Tibial artery (tissue), 4 donors: ENCODE results near the gene SETD3.

Source experiments
- DNase-seq, 2 donors: peaks; one replicate each; pipeline ENCODE4 v3.0.0-alpha.2; 2019
- H3K27ac ChIP-seq, 2 donors: fragments of 200-600 bp; sonication (generic) in 1 of 2; 1 replicate in 1 of 2; 2 replicates in 1 of 2; pipeline ENCODE4 v1.5.1; 2018 to 2019; ENCODE audit warnings: mild to moderate bottlenecking in 1 of 2
- H3K27me3 ChIP-seq, 2 donors: fragments of 200-600 bp; sonication (generic) in 1 of 2; one replicate each; pipeline versions ENCODE4 v1.5.1 to v1.6.0; 2016 to 2019
- H3K36me3 ChIP-seq, 3 donors: fragments of 200-600 bp; sonication (generic) in 2 of 3; one replicate each; pipeline ENCODE4 v1.5.1; 2016 to 2019; ENCODE audit warnings: mild to moderate bottlenecking in 2 of 3
- H3K4me1 ChIP-seq, 4 donors: fragments of 200-600 bp; sonication (generic) in 2 of 4; 1 replicate in 3 of 4; 2 replicates in 1 of 4; pipeline ENCODE4 v1.5.1; 2016 to 2019
- H3K4me3 ChIP-seq, 2 donors: fragments of 200-600 bp; sonication (generic) in 1 of 2; 1 replicate in 1 of 2; 2 replicates in 1 of 2; pipeline ENCODE4 v1.5.1; 2018 to 2019; ENCODE audit warnings: mild to moderate bottlenecking in 2 of 2
- H3K9me3 ChIP-seq, 3 donors: fragments of 200-600 bp; sonication (generic) in 1 of 3; one replicate each; pipeline ENCODE4 v1.5.1; 2016 to 2019
- CTCF ChIP-seq, 2 experiments: fragments of 200-600 bp in 1 of 2; fragments of 450-650 bp in 1 of 2; IDR thresholded peaks; one replicate each; pipeline ENCODE4 v1.5.1; 2017 to 2019; ENCODE audit warnings: antibody characterized with exemption in 2 of 2, mild to moderate bottlenecking in 1 of 2, moderate library complexity in 1 of 2
- intact Hi-C: fragments of 100-400 bp; cut with DNase I; formaldehyde crosslinking; loops from one replicate; pipeline ENCODE4 v1.15.0; 2023; ENCODE audit warnings: low total_unique reads

Gene SETD3

GRCh38 chr14:99461411-99462085 lies 19.1 kb downstream of the SETD3 start:
- Histone ChIP-seq H3K4me1 (no peaks in the 10 kb centered on the region), H3K36me3 (peaks cover 30 to 76% (median 71%) of the 10 kb centered on the region in 3 donors), H3K9me3 (no peaks in the 10 kb centered on the region), H3K27ac (no peak overlapping the region), H3K4me3 (no peak overlapping the region), H3K27me3 (no peaks in the 10 kb centered on the region)
- DNase-seq = no peak
- intact Hi-C loops = no loop called here
- TF ChIP-seq CTCF (IDR thresholded peaks at IDR 0.05) = no peak

- no peak for TF ChIP-seq CTCF (IDR thresholded peaks at IDR 0.05)
- Histone ChIP-seq H3K4me1 (no peaks in the 10 kb centered on the region), H3K36me3 (peaks cover 30 to 83% (median 79%) of the 10 kb centered on the region in 3 donors), H3K27me3 (no peaks in the 10 kb centered on the region), H3K27ac (no peak overlapping the region), H3K9me3 (no peaks in the 10 kb centered on the region), H3K4me3 (no peak overlapping the region)
- DNase-seq = no peak
- intact Hi-C loops = no loop called here
These were observed 19.9 kb downstream of the SETD3 start for GRCh38 chr14:99460793-99461192.

GRCh38 chr14:99459481-99460100 lies 21.1 kb downstream of the SETD3 start:
- no peak for DNase-seq
- intact Hi-C loops = no loop called here
- Histone ChIP-seq H3K4me3 (no peak overlapping the region), H3K27me3 (no peaks in the 10 kb centered on the region), H3K4me1 (no peaks in the 10 kb centered on the region), H3K27ac (no peak overlapping the region), H3K9me3 (no peaks in the 10 kb centered on the region), H3K36me3 (peaks cover 21 to 85% (median 77%) of the 10 kb centered on the region in 3 donors)
- TF ChIP-seq CTCF (IDR thresholded peaks at IDR 0.05) = no peak

- DNase-seq = no peak
- no peaks in the 10 kb centered on the region for H3K9me3 ChIP-seq
- H3K27ac ChIP-seq = no peak overlapping the region
- H3K4me1 ChIP-seq = no peaks in the 10 kb centered on the region
- H3K4me3 ChIP-seq = no peak overlapping the region
- intact Hi-C loops = no loop called here
- no peaks in the 10 kb centered on the region for H3K27me3 ChIP-seq
- TF ChIP-seq CTCF (IDR thresholded peaks at IDR 0.05) = no peak
- peaks cover 13 to 77% (median 60%) of the 10 kb centered on the region in 3 donors for H3K36me3 ChIP-seq
These were observed 26.4 kb downstream of the SETD3 start for GRCh38 chr14:99454246-99454645.

- Histone ChIP-seq H3K27me3 (no peaks in the 10 kb centered on the region), H3K4me1 (no peaks in the 10 kb centered on the region), H3K27ac (no peak overlapping the region), H3K4me3 (no peak overlapping the region), H3K9me3 (no peaks in the 10 kb centered on the region), H3K36me3 (peaks cover 16 to 80% (median 65%) of the 10 kb centered on the region in 3 donors)
- DNase-seq = no peak
- TF ChIP-seq CTCF (IDR thresholded peaks at IDR 0.05) = no peak
- intact Hi-C loops = no loop called here
These were observed 27.7 kb downstream of the SETD3 start for GRCh38 chr14:99452968-99453367.
